IPS DF 19.7 (cell line): ENCODE results near the gene PATZ1.

ENCODE experiments used
- DNase-seq: peaks from one replicate; pipeline ENCODE4 v3.0.0-alpha.2; 2013; ENCODE audit warnings: low read depth, low spot score

The PATZ1 gene

DNA sequence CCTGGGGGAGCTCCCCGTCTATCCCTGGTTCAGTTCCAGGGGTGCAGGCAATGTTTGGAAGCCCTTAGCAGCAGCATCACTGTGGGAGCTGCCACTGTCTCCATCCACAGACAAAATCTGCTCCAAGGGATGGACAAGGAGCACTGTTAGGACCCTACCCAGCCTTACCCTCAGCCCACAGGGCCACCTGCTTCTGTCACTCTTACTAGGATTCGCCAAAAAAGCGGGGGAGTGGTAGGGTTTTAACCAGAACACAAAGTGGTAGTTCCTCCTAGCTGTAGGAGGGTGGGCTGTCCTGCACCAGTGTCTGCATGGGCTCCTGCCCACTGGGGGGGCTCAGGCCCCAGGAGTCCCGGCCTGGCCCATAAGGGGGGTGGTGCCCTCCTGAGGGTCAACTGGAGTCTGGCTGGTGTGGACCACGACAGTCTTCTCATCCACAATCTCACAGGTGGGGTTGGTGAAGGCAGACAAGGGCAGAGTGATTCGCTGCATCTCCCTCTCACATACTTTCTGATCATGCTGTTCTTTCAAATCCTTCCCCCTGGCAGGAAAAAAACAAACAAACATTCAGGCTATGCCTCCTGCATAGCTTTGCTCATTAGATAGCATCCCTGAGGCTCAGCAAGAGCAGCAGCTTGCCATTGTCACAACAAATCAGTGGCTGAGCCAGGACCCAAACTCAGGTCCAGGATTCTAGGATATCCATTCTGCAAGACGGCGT, 63.2 kb downstream of the PATZ1 start:
- no peak for DNase-seq

DNA sequence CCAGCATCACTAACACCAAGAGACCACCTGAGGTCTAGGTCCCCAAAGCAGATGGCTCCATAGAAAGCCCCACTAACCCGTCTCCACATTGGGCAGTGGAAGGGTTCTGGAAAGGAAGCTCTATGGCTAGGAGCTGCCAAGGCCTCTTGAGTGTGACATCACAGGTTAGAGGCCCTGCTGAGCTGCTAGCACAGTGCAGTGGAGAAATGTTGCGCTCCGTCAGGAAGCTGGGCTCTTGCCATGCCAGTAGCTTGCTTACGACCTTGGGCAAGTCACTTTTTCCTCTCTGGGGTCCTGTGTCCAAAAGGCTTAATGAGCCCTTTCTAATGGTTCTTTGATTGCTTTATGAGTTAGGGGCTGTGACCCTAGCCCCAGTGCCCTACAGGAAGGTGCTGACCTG, 64.4 kb downstream of the PATZ1 start:
- no peak for DNase-seq

DNA sequence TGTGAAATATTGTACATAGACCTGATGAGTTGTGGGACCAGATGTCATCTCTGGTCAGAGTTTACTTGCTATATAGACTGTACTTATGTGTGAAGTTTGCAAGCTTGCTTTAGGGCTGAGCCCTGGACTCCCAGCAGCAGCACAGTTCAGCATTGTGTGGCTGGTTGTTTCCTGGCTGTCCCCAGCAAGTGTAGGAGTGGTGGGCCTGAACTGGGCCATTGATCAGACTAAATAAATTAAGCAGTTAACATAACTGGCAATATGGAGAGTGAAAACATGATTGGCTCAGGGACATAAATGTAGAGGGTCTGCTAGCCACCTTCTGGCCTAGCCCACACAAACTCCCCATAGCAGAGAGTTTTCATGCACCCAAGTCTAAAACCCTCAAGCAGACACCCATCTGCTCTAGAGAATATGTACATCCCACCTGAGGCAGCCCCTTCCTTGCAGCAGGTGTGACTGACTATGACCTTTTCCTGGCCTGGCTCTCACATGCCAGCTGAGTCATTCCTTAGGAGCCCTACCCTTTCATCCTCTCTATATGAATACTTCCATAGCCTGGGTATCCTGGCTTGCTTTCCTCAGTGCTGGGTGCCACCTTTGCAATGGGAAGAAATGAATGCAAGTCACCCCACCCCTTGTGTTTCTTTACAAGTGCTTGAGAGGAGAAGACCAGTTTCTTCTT, 66.2 kb downstream of the PATZ1 start:
- DNase-seq = no peak

DNA sequence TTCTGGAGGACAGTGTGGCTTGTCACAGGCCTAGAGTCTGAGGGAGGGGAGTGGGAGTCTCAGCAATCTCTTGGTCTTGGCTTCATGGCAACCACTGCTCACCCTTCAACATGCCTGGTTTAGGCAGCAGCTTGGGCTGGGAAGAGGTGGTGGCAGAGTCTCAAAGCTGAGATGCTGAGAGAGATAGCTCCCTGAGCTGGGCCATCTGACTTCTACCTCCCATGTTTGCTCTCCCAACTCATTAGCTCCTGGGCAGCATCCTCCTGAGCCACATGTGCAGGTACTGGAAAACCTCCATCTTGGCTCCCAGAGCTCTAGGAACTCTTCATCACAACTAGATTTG, 66.8 kb downstream of the PATZ1 start:
- DNase-seq = no peak

DNA sequence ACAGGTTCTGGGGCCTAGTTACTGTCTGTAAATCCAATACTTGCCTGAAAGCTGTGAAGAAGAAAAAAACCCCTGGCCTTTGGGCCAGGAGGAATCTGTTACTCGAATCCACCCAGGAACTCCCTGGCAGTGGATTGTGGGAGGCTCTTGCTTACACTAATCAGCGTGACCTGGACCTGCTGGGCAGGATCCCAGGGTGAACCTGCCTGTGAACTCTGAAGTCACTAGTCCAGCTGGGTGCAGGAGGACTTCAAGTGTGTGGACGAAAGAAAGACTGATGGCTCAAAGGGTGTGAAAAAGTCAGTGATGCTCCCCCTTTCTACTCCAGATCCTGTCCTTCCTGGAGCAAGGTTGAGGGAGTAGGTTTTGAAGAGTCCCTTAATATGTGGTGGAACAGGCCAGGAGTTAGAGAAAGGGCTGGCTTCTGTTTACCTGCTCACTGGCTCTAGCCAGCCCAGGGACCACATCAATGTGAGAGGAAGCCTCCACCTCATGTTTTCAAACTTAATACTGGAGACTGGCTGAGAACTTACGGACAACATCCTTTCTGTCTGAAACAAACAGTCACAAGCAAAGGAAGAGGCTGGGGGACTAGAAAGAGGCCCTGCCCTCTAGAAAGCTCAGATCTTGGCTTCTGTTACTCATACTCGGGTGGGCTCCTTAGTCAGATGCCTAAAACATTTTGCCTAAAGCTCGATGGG, 67.4 kb downstream of the PATZ1 start:
- no peak for DNase-seq

DNA sequence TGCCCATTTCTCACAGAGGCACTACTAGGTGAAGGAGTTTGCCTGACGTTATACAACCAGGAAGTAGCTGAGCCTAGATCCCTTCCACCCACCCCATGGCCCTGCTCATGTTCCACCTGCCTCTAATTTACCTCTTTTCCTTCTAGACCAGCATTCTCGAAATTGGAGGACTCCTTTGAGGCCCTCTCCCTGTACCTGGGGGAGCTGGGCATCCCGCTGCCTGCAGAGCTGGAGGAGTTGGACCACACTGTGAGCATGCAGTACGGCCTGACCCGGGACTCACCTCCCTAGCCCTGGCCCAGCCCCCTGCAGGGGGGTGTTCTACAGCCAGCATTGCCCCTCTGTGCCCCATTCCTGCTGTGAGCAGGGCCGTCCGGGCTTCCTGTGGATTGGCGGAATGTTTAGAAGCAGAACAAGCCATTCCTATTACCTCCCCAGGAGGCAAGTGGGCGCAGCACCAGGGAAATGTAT, 68.0 kb downstream of the PATZ1 start:
- no peak for DNase-seq

DNA sequence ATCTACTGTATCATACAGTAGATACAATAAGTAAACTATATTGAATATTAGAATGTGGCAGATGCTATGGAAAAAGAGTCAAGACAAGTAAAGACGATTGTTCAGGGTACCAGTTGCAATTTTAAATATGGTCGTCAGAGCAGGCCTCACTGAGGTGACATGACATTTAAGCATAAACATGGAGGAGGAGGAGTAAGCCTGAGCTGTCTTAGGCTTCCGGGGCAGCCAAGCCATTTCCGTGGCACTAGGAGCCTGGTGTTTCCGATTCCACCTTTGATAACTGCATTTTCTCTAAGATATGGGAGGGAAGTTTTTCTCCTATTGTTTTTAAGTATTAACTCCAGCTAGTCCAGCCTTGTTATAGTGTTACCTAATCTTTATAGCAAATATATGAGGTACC, 68.4 kb downstream of the PATZ1 start:
- DNase-seq = no peak

DNA sequence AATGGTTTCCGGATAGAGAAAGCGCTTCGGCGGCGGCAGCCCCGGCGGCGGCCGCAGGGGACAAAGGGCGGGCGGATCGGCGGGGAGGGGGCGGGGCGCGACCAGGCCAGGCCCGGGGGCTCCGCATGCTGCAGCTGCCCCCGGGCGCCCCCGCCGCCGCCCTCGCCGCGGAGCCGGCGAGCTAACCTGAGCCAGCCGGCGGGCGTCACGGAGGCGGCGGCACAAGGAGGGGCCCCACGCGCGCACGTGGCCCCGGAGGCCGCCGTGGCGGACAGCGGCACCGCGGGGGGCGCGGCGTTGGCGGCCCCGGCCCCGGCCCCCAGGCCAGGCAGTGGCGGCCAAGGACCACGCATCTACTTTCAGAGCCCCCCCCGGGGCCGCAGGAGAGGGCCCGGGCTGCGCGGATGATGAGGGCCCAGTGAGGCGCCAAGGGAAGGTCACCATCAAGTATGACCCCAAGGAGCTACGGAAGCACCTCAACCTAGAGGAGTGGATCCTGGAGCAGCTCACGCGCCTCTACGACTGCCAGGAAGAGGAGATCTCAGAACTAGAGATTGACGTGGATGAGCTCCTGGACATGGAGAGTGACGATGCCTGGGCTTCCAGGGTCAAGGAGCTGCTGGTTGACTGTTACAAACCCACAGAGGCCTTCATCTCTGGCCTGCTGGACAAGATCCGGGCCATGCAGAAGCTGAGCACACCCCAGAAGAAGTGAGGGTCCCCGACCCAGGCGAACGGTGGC, 69.5 kb downstream of the PATZ1 start:
- DNase-seq = no peak
